ENCODE measurements around the gene FTSJ1.
A peak's percentile ranks its signal among the peaks of the same experiment; 100 is the strongest.
"Not testable (repeated sequence)": the region's sequence is repeated elsewhere in the genome, so short reads cannot be mapped to it uniquely, and the experiment has no call there.

Gene FTSJ1

GRCh38 chrX:48522291-48522690 lies 46.3 kb downstream of the FTSJ1 start:
- Mint-ChIP-seq H3K36me3 (peaks cover 6% of the 10 kb centered on the region), H3K27me3 (no peaks in the 10 kb centered on the region), H3K27ac (peak overlapping the region; percentile 94), H3K9me3 (peaks cover 4% of the 10 kb centered on the region), H3K4me1 (peaks cover 27% of the 10 kb centered on the region), H3K4me3 (peak overlapping the region; percentile 88)

- peak overlapping the region; percentile 68 for H3K4me3 Mint-ChIP-seq
- H3K9me3 Mint-ChIP-seq: peaks cover 4% of the 10 kb centered on the region
- peak overlapping the region; percentile 55 for H3K27ac Mint-ChIP-seq
- peaks cover 8% of the 10 kb centered on the region for H3K36me3 Mint-ChIP-seq
- no peaks in the 10 kb centered on the region for H3K27me3 Mint-ChIP-seq
- H3K4me1 Mint-ChIP-seq: peaks cover 27% of the 10 kb centered on the region
Observed at GRCh38 chrX:48523682-48524081, 47.7 kb downstream of the FTSJ1 start.

- not testable (repeated sequence) for H3K4me3 Mint-ChIP-seq, H3K27ac Mint-ChIP-seq, H3K36me3 Mint-ChIP-seq, H3K9me3 Mint-ChIP-seq, H3K27me3 Mint-ChIP-seq
- peaks cover 19% of the 10 kb centered on the region for H3K4me1 Mint-ChIP-seq
Observed at GRCh38 chrX:48525853-48526252, 49.9 kb downstream of the FTSJ1 start.

GRCh38 chrX:48530736-48531135 lies 54.7 kb downstream of the FTSJ1 start:
- H3K27me3 Mint-ChIP-seq: no peaks in the 10 kb centered on the region
- peaks cover 8% of the 10 kb centered on the region for H3K36me3 Mint-ChIP-seq
- H3K4me3 Mint-ChIP-seq: no peak overlapping the region
- H3K4me1 Mint-ChIP-seq: peaks cover 14% of the 10 kb centered on the region
- H3K9me3 Mint-ChIP-seq: no peaks in the 10 kb centered on the region
- H3K27ac Mint-ChIP-seq: no peak overlapping the region

GRCh38 chrX:48531358-48531959 lies 55.5 kb downstream of the FTSJ1 start:
- Mint-ChIP-seq H3K27me3 (no peaks in the 10 kb centered on the region), H3K4me3 (no peak overlapping the region), H3K4me1 (peaks cover 11% of the 10 kb centered on the region), H3K27ac (peak overlapping the region; percentile 47), H3K9me3 (no peaks in the 10 kb centered on the region), H3K36me3 (peaks cover 8% of the 10 kb centered on the region)

GRCh38 chrX:48532161-48532560 lies 56.2 kb downstream of the FTSJ1 start:
- Mint-ChIP-seq H3K4me3 (no peak overlapping the region), H3K9me3 (no peaks in the 10 kb centered on the region), H3K4me1 (peaks cover 8% of the 10 kb centered on the region), H3K27ac (peak overlapping the region; percentile 91), H3K27me3 (no peaks in the 10 kb centered on the region), H3K36me3 (peaks cover 5% of the 10 kb centered on the region)

GRCh38 chrX:48533165-48533564 lies 57.2 kb downstream of the FTSJ1 start:
- H3K27me3 Mint-ChIP-seq: no peaks in the 10 kb centered on the region
- H3K27ac Mint-ChIP-seq: no peak overlapping the region
- peaks cover 5% of the 10 kb centered on the region for H3K36me3 Mint-ChIP-seq

More at GRCh38 chrX:48533165-48533564, 57.2 kb downstream of the FTSJ1 start:
- Mint-ChIP-seq H3K4me1 (peaks cover 8% of the 10 kb centered on the region), H3K9me3 (no peaks in the 10 kb centered on the region), H3K4me3 (no peak overlapping the region)

Data from activated naive CD4-positive, alpha-beta T cell treated with anti-CD3 and anti-CD28 coated beads, Interleukin-2, amount 50 U/mL, for 24 hours (primary cell).